ENCODE results near the gene SUN3. TPM values are rescaled to one million over a fixed set of nuclear protein-coding genes. Genes with fewer than 3 reads are reported as not detected.

SUN3 gene
- total and polyA plus RNA-seq, 12 donors = 0.20 to 1.0 TPM; not detected in 10

GRCh38 chr7:48041653-48041970 is 12.7 kb upstream of the SUN3 start:
- no peaks in the 10 kb centered on the region for H3K4me1 ChIP-seq (replicated peaks in 1 of 2)
- 74 to 77% (median 75%) methylated on average over 3 of the region's 3 CpGs for WGBS, 4 donors
- TF ChIP-seq POLR2A (IDR thresholded peaks at IDR 0.05) = no peak
- TF ChIP-seq, protein P1, sequence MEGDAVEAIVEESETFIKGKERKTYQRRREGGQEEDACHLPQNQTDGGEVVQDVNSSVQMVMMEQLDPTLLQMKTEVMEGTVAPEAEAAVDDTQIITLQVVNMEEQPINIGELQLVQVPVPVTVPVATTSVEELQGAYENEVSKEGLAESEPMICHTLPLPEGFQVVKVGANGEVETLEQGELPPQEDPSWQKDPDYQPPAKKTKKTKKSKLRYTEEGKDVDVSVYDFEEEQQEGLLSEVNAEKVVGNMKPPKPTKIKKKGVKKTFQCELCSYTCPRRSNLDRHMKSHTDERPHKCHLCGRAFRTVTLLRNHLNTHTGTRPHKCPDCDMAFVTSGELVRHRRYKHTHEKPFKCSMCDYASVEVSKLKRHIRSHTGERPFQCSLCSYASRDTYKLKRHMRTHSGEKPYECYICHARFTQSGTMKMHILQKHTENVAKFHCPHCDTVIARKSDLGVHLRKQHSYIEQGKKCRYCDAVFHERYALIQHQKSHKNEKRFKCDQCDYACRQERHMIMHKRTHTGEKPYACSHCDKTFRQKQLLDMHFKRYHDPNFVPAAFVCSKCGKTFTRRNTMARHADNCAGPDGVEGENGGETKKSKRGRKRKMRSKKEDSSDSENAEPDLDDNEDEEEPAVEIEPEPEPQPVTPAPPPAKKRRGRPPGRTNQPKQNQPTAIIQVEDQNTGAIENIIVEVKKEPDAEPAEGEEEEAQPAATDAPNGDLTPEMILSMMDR (IDR thresholded peaks at IDR 0.05) = no peak
- H3K9me3 ChIP-seq (replicated peaks in 1 of 3) = no peaks in the 10 kb centered on the region
- H3K36me3 ChIP-seq (replicated peaks in 1 of 2) = no peaks in the 10 kb centered on the region
- H3K4me3 ChIP-seq = no peak overlapping the region
- no peak for DNase-seq
- intact Hi-C loops (cut with DNase I) = no loop called here
- no peaks in the 10 kb centered on the region for H3K27me3 ChIP-seq
- H3K27ac ChIP-seq = no peak overlapping the region

DNA sequence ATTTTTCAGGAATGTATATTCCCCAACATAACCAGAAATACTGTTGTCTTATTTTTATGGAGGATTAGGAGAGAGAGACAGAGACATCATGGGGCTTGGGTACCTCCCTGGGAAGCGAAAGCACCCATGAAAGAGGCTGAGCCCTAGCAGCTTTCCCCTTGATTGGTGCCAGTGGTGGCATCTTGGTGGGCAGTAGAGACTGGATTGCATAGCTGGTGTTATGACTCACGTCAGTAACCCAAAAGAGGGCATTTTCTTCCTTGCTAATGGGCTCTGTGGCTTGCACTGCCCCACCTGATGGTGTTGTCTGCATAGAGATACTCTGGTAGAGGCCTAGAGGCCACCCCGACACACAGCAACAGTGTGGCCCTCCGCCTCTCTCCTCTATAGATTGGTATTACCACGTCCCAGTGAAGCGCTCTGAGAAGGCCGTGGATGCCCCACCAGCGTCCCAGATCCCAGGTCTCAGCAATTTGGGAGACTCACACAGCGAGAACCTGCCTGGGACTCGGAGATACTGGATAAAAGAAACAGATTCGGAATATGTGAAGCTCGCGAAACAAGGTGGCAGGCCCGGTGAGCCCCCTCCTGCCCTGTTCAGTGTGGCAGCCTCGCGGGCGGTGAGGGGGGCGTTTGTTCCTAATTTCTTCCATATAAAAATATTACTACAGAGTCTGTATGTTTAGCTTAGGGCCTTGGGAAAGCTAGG is 12.2 kb upstream of the SUN3 start:
- Histone ChIP-seq H3K36me3 (replicated peaks in 1 of 2) (no peaks in the 10 kb centered on the region), H3K27me3 (no peaks in the 10 kb centered on the region), H3K4me3 (no peak overlapping the region), H3K27ac (no peak overlapping the region), H3K9me3 (replicated peaks in 1 of 3) (no peaks in the 10 kb centered on the region), H3K4me1 (replicated peaks in 1 of 2) (peaks cover 2% of the 10 kb centered on the region in 2 donors)
- 88 to 95% (median 91%) methylated on average over 16 to 18 of the region's 18 CpGs for WGBS, 4 donors
- TF ChIP-seq POLR2A (IDR thresholded peaks at IDR 0.05) = no peak
- intact Hi-C loops (cut with DNase I) = no loop called here
- no peak for DNase-seq

- no peak overlapping the region for H3K4me3 ChIP-seq
- H3K36me3 ChIP-seq (replicated peaks in 1 of 2) = no peaks in the 10 kb centered on the region
- DNase-seq = no peak
- intact Hi-C loops (cut with DNase I) = loop anchor here in 1 of 2 donors (10.0 kb wide), 1 partner anchor 56 kb away; no protein-coding TSS in a partner anchor
- no peak for TF ChIP-seq POLR2A (IDR thresholded peaks at IDR 0.05)
- TF ChIP-seq, protein P1 (IDR thresholded peaks at IDR 0.05) = no peak
- no peak overlapping the region for H3K27ac ChIP-seq
- no peaks in the 10 kb centered on the region for H3K9me3 ChIP-seq (replicated peaks in 1 of 3)
- WGBS, 4 donors = 34 to 57% (median 48%) methylated on average over 5 of the region's 5 CpGs
- peaks cover 9 to 10% of the 10 kb centered on the region in 2 donors for H3K4me1 ChIP-seq (replicated peaks in 1 of 2)
- no peaks in the 10 kb centered on the region for H3K27me3 ChIP-seq
Measured at GRCh38 chr7:48038815-48039506, 10.1 kb upstream of the SUN3 start.

DNA sequence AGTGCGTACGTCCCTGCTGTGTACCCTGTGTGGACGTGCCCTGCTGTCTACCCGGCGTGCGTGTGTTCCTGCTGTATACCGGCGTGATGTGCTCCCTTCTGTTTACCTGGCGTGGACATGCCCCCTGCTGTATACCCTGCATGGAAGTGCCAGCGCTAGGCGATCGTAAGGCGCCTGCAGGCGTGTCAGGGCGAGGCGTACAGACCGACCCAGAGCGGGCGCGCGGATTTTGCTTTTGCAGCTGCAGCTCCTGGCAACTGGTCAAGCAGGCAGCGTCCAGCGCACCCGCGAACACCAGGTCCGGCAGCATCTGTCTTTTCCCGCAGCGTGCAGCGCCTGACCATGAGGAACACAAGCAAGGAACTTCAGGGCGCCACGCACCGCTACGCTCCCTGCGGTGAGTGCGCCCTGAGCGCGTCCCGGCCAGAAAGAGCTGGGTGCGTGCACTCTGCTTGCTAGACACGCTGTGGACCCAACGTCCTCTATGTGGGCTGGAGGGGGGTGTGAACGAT is 7.1 kb upstream of the SUN3 start:
- Histone ChIP-seq H3K27ac (no peak overlapping the region), H3K36me3 (replicated peaks in 1 of 2) (no peaks in the 10 kb centered on the region), H3K4me3 (peak overlapping the region in 1 of 4 donors; percentile 55), H3K4me1 (replicated peaks in 1 of 2) (peaks cover 9 to 10% of the 10 kb centered on the region in 2 donors), H3K27me3 (no peaks in the 10 kb centered on the region), H3K9me3 (replicated peaks in 1 of 3) (no peaks in the 10 kb centered on the region)
- intact Hi-C loops (cut with DNase I) = loop anchor here in 1 of 2 donors (10.0 kb wide), 1 partner anchor 59 kb away; no protein-coding TSS in a partner anchor
- peak; percentile 23 to 59 (median 38) for DNase-seq
- TF ChIP-seq POLR2A (IDR thresholded peaks at IDR 0.05) = no peak
- TF ChIP-seq, protein P1 (IDR thresholded peaks at IDR 0.05) = no peak
- WGBS, 4 donors = 2 to 4% (median 3%) methylated on average over 26 to 42 of the region's 42 CpGs

Measured in adrenal gland (tissue), 12 donors.